ENCODE measurements around the gene CNTLN. TPM values are rescaled to one million over a fixed set of nuclear protein-coding genes. Genes with fewer than 3 reads are reported as not detected.

CNTLN gene
- total and polyA plus RNA-seq, 2 experiments from 2014 or later: 17.7 to 21.8 TPM

GRCh38 chr9:17293685-17294084 is 158.8 kb downstream of the CNTLN start:
- no peaks in the 10 kb centered on the region for H3K27me3 Mint-ChIP-seq (ENCODE audit: insufficient read depth, low read depth, poor library complexity)
- Histone ChIP-seq H3K27me3 (ENCODE audit: insufficient read depth) (no peaks in the 10 kb centered on the region), H3K79me2 (replicated peaks; ENCODE audit: insufficient read depth) (peaks cover 21% of the 10 kb centered on the region), H4K20me1 (replicated peaks; ENCODE audit: insufficient read depth) (no peaks in the 10 kb centered on the region), H3K27ac (ENCODE audit: low read depth) (no peak overlapping the region), H3K9me2 (ENCODE audit: insufficient read depth) (peaks cover 5% of the 10 kb centered on the region; the same call in 1 of the 2 replicates), H3K4me1 (ENCODE audit: insufficient read depth) (peaks cover 8% of the 10 kb centered on the region; the same call in 1 of the 2 replicates), H3K4me3 (no peak overlapping the region), H3K36me3 (ENCODE audit: insufficient read depth) (no peaks in the 10 kb centered on the region; the same call in 1 of the 2 replicates), H3F3A (replicated peaks; ENCODE audit: low read depth) (no peaks in the 10 kb centered on the region), H3K4me2 (no peak overlapping the region), H2AFZ (no peak overlapping the region)
- TF ChIP-seq CTCF (conservative IDR thresholded peaks at IDR 0.05; ENCODE audit: low read depth in 2 of 2): no peak
- H3K9me3 Mint-ChIP-seq: peaks cover 31% of the 10 kb centered on the region
- H3K36me3 Mint-ChIP-seq (ENCODE audit: low read depth): peaks cover 41% of the 10 kb centered on the region
- ATAC-seq (no peak), DNase-seq (ENCODE audit: low spot score) (no peak)
- H3K4me1 Mint-ChIP-seq: peaks cover 15% of the 10 kb centered on the region
- no peak overlapping the region for H3K4me3 Mint-ChIP-seq
- H3K27ac Mint-ChIP-seq: no peak overlapping the region

GRCh38 chr9:17294822-17295624 is 160.2 kb downstream of the CNTLN start:
- H3K9me2 ChIP-seq (ENCODE audit: insufficient read depth): peaks cover 5% of the 10 kb centered on the region; the same call in 1 of the 2 replicates
- H3K4me1 ChIP-seq (ENCODE audit: insufficient read depth): peaks cover 8% of the 10 kb centered on the region; the same call in 1 of the 2 replicates
- H3K27ac ChIP-seq (ENCODE audit: low read depth): no peak overlapping the region
- peak; percentile 47; the same call in 2 of the 3 replicates for ATAC-seq
- Mint-ChIP-seq H3K27me3 (ENCODE audit: insufficient read depth, low read depth, poor library complexity) (no peaks in the 10 kb centered on the region), H3K4me3 (no peak overlapping the region), H3K36me3 (ENCODE audit: low read depth) (peaks cover 41% of the 10 kb centered on the region), H3K9me3 (peaks cover 31% of the 10 kb centered on the region), H3K27ac (no peak overlapping the region), H3K4me1 (peaks cover 15% of the 10 kb centered on the region)
- H4K20me1 ChIP-seq (replicated peaks; ENCODE audit: insufficient read depth): no peaks in the 10 kb centered on the region
- no peak overlapping the region for H3K4me2 ChIP-seq
- H3F3A ChIP-seq (replicated peaks; ENCODE audit: low read depth): no peaks in the 10 kb centered on the region
- no peaks in the 10 kb centered on the region; the same call in 1 of the 2 replicates for H3K36me3 ChIP-seq (ENCODE audit: insufficient read depth)
- H3K4me3 ChIP-seq: no peak overlapping the region
- peak; percentile 3 for DNase-seq (ENCODE audit: low spot score)
- H2AFZ ChIP-seq: no peak overlapping the region
- H3K27me3 ChIP-seq (ENCODE audit: insufficient read depth): no peaks in the 10 kb centered on the region
- peaks cover 21% of the 10 kb centered on the region for H3K79me2 ChIP-seq (replicated peaks; ENCODE audit: insufficient read depth)
- TF ChIP-seq NANOG (IDR thresholded peaks at IDR 0.05; ENCODE audit: borderline replicate concordance) (no peak), ZNF331 (CRISPR knock-in tag; IDR thresholded peaks at IDR 0.05; ENCODE audit: low read depth) (no peak), EZH2 (IDR thresholded peaks at IDR 0.05; ENCODE audit: low read depth, unreplicated experiment) (no peak), CTCF (conservative IDR thresholded peaks at IDR 0.05; ENCODE audit: low read depth in 2 of 2) (no peak), ZNF114 (CRISPR knock-in tag; IDR thresholded peaks at IDR 0.05) (no peak), ETS1 (IDR thresholded peaks at IDR 0.05) (no peak), ZNF462 (CRISPR knock-in tag; IDR thresholded peaks at IDR 0.05) (no peak), JUNB (IDR thresholded peaks at IDR 0.05; ENCODE audit: unreplicated experiment) (no peak)
